SU-DHL-6 (cell line): ENCODE results near the gene RIPOR2.
A peak's percentile ranks its signal among the peaks of the same experiment; 100 is the strongest.
"Not testable (repeated sequence)": the region's sequence is repeated elsewhere in the genome, so short reads cannot be mapped to it uniquely, and the experiment has no call there.

Source experiments
- H2AFZ ChIP-seq: fragments of 200-600 bp; sonication (generic); 2 replicates; pipeline ENCODE4 v1.6.1; 2014; ENCODE audit warnings: low read depth, mild to moderate bottlenecking, moderate library complexity, mixed read lengths, antibody characterized with exemption, low read length; ENCODE audit not compliant: severe bottlenecking
- H3F3A ChIP-seq: fragments of 200-600 bp; shearing (Covaris generic); 2 replicates; pipeline ENCODE4 v1.6.0; 2016; ENCODE audit warnings: antibody characterized with exemption, mild to moderate bottlenecking; ENCODE audit not compliant: insufficient read depth
- H3K27ac ChIP-seq: fragments of 200-600 bp; sonication (generic); 2 replicates; pipeline ENCODE4 v1.5.1; 2016; ENCODE audit warnings: low read depth, mild to moderate bottlenecking, low read length, moderate library complexity, mixed read lengths
- H3K27me3 ChIP-seq: fragments of 200-600 bp; sonication (generic), shearing (Covaris generic); 2 replicates; pipeline ENCODE4 v1.6.0; 2014; ENCODE audit warnings: mild to moderate bottlenecking, low read length
- H3K36me3 ChIP-seq: fragments of 200-600 bp; sonication (generic); 2 replicates; pipeline ENCODE4 v1.6.1; 2014; ENCODE audit warnings: mild to moderate bottlenecking, low read length, mixed read lengths
- H3K4me2 ChIP-seq: fragments of 300-600, 200-600 bp; shearing (Covaris generic), sonication (generic); 2 replicates; pipeline ENCODE4 v1.6.0; 2014; ENCODE audit warnings: low read length, low read depth, mild to moderate bottlenecking; ENCODE audit not compliant: poor library complexity, severe bottlenecking
- H3K4me3 ChIP-seq: fragments of 200-600 bp; sonication (generic); 2 replicates; pipeline ENCODE4 v1.5.1; 2014; ENCODE audit warnings: antibody characterized with exemption, low read length, mild to moderate bottlenecking, mixed read lengths; ENCODE audit not compliant: insufficient read depth, poor library complexity, severe bottlenecking
- H3K79me2 ChIP-seq: fragments of 200-600 bp; sonication (generic); 2 replicates; pipeline ENCODE4 v1.6.1; 2014; ENCODE audit warnings: mild to moderate bottlenecking, low read length, moderate library complexity; ENCODE audit not compliant: insufficient read depth
- H3K9ac ChIP-seq: fragments of 200-600 bp; sonication (generic); 2 replicates; pipeline ENCODE4 v1.7.0; 2014; ENCODE audit warnings: mild to moderate bottlenecking, low read length
- H3K9me2 ChIP-seq: fragments of 200-600 bp; sonication (generic); replicated peaks from 2 replicates; pipeline ENCODE4 v1.6.1; 2014; ENCODE audit warnings: low read length; ENCODE audit not compliant: insufficient read depth
- H3K9me3 ChIP-seq: fragments of 200-600 bp; sonication (generic); 2 replicates; pipeline ENCODE4 v1.6.1; 2014; ENCODE audit warnings: low read length, mixed read lengths; ENCODE audit not compliant: insufficient read depth
- H4K20me1 ChIP-seq: fragments of 200-600 bp; sonication (generic); 2 replicates; pipeline ENCODE4 v1.6.1; 2014; ENCODE audit warnings: low read depth, mild to moderate bottlenecking, antibody characterized with exemption, low read length, moderate library complexity, mixed read lengths
- CTCF ChIP-seq: fragments of 200-600 bp; sonication (generic); IDR thresholded peaks from one replicate; pipeline ENCODE4 v1.5.1; 2017; ENCODE audit warnings: antibody characterized with exemption, mild to moderate bottlenecking, low read length, moderate library complexity; ENCODE audit not compliant: insufficient read depth, poor library complexity, severe bottlenecking
- EZH2phosphoT487 ChIP-seq: fragments of 200-600 bp; sonication (generic), shearing (Covaris generic); conservative IDR thresholded peaks from 2 replicates; pipeline ENCODE4 v1.6.1; 2018; ENCODE audit warnings: mild to moderate bottlenecking, antibody characterized with exemption, low read length, moderate library complexity, mixed read lengths

Gene RIPOR2

GRCh38 chr6:24766680-24767462 lies 168.9 kb downstream of the RIPOR2 start:
- H3K36me3 ChIP-seq: no peaks in the 10 kb centered on the region
- H2AFZ ChIP-seq: peak overlapping the region; percentile 83
- H3K4me3 ChIP-seq: no peak overlapping the region

GRCh38 chr6:24765968-24766367 lies 169.8 kb downstream of the RIPOR2 start:
- H3K4me2 ChIP-seq: not testable (repeated sequence)

More at GRCh38 chr6:24766680-24767462, 168.9 kb downstream of the RIPOR2 start:
- Histone ChIP-seq H3K4me2 (peak overlapping the region; percentile 37), H3K9ac (no peak overlapping the region), H4K20me1 (no peaks in the 10 kb centered on the region), H3K27me3 (no peaks in the 10 kb centered on the region), H3K9me2 (no peaks in the 10 kb centered on the region), H3K9me3 (no peaks in the 10 kb centered on the region), H3K27ac (no peak overlapping the region), H3K79me2 (no peaks in the 10 kb centered on the region), H3F3A (0 out of 2 replicates have a peak, but pooled peaks cover 8% of the 10 kb centered on the region)
- TF ChIP-seq EZH2phosphoT487 (no peak), CTCF (peak; percentile 73)

GRCh38 chr6:24764833-24765828 lies 170.6 kb downstream of the RIPOR2 start:
- H3K27ac ChIP-seq, H2AFZ ChIP-seq, H3K9ac ChIP-seq, H4K20me1 ChIP-seq, H3K4me3 ChIP-seq, H3K9me2 ChIP-seq, H3K4me2 ChIP-seq, H3K9me3 ChIP-seq, H3F3A ChIP-seq, H3K36me3 ChIP-seq, H3K79me2 ChIP-seq, H3K27me3 ChIP-seq: not testable (repeated sequence)

More at GRCh38 chr6:24765968-24766367, 169.8 kb downstream of the RIPOR2 start:
- not testable (repeated sequence) for H4K20me1 ChIP-seq, H3K27me3 ChIP-seq, H3K9me3 ChIP-seq, H3K9ac ChIP-seq, H3K4me3 ChIP-seq, H3K9me2 ChIP-seq, H3K79me2 ChIP-seq, H3F3A ChIP-seq, H3K27ac ChIP-seq, H3K36me3 ChIP-seq, H2AFZ ChIP-seq

GRCh38 chr6:24763578-24763977 lies 172.2 kb downstream of the RIPOR2 start:
- Histone ChIP-seq H3K9ac (no peak overlapping the region), H2AFZ (no peak overlapping the region), H3F3A (no peaks in the 10 kb centered on the region), H3K27ac (no peak overlapping the region), H3K9me3 (no peaks in the 10 kb centered on the region), H3K36me3 (no peaks in the 10 kb centered on the region), H3K4me3 (no peak overlapping the region), H4K20me1 (no peaks in the 10 kb centered on the region), H3K4me2 (no peak overlapping the region), H3K79me2 (no peaks in the 10 kb centered on the region), H3K9me2 (no peaks in the 10 kb centered on the region), H3K27me3 (no peaks in the 10 kb centered on the region)
- no peak for TF ChIP-seq CTCF
- no peak for TF ChIP-seq EZH2phosphoT487
